ENCODE data around the gene RAPSN.

RAPSN gene

GRCh38 chr11:47466201-47466600, 17.3 kb upstream of the RAPSN start:
- Histone ChIP-seq H3K4me3 (ENCODE audit: low read depth, low read length) (no peak overlapping the region), H3K4me2 (ENCODE audit: low read length) (no peak overlapping the region), H3K9me3 (ENCODE audit: insufficient read depth, low read depth, low read length) (peaks cover 3% of the 10 kb centered on the region), H3K4me1 (ENCODE audit: control insufficient read depth in 1 of 2, insufficient read depth in 2 of 2, low read length in 2 of 2) (no peaks in the 10 kb centered on the region), H3K27me3 (ENCODE audit: insufficient read depth, low read length) (no peaks in the 10 kb centered on the region), H4K8ac (ENCODE audit: low read depth, low read length) (no peak overlapping the region), H3K79me1 (ENCODE audit: low read length) (no peaks in the 10 kb centered on the region), H3K23ac (ENCODE audit: low read length) (no peak overlapping the region), H3K18ac (ENCODE audit: low read length) (no peak overlapping the region), H3K14ac (ENCODE audit: low read length) (no peak overlapping the region), H2AK5ac (ENCODE audit: low read length) (no peak overlapping the region), H3K27ac (ENCODE audit: low read depth, low read length) (no peak overlapping the region), H3K36me3 (ENCODE audit: control insufficient read depth in 1 of 2, insufficient read depth in 2 of 2, low read length in 2 of 2) (peaks cover 32 to 48% of the 10 kb centered on the region in 2 experiments), H4K12ac (ENCODE audit: low read depth, low read length) (no peak overlapping the region), H3K9ac (ENCODE audit: low read length) (no peak overlapping the region), H2BK5ac (ENCODE audit: low read depth, low read length, poor library complexity) (no peak overlapping the region), H2BK12ac (ENCODE audit: low read length) (no peak overlapping the region), H2AFZ (ENCODE audit: insufficient read depth, low read length, poor library complexity) (no peak overlapping the region), H4K91ac (ENCODE audit: low read depth, low read length) (no peak overlapping the region), H3K4ac (ENCODE audit: low read depth, low read length) (no peak overlapping the region), H3K79me2 (ENCODE audit: control insufficient read depth, insufficient read depth, low read length, poor library complexity) (no peaks in the 10 kb centered on the region), H2BK120ac (ENCODE audit: insufficient read depth, low read length, poor library complexity) (no peak overlapping the region)
- no CpG with 5 or more reads among the region's 5 CpGs for WGBS (ENCODE audit: extremely low coverage, insufficient coverage, insufficient read length)
- DNase-seq = no peak

GRCh38 chr11:47464483-47464882, 15.5 kb upstream of the RAPSN start:
- no peak overlapping the region for H2AFZ ChIP-seq (ENCODE audit: insufficient read depth, low read length, poor library complexity)
- H3K9me3 ChIP-seq (ENCODE audit: insufficient read depth, low read depth, low read length) = no peaks in the 10 kb centered on the region
- no peak overlapping the region for H2AK5ac ChIP-seq (ENCODE audit: low read length)
- no peak overlapping the region for H3K9ac ChIP-seq (ENCODE audit: low read length)
- no peak overlapping the region for H4K8ac ChIP-seq (ENCODE audit: low read depth, low read length)
- DNase-seq = no peak
- no peak overlapping the region for H3K14ac ChIP-seq (ENCODE audit: low read length)
- WGBS (ENCODE audit: extremely low coverage, insufficient coverage, insufficient read length) = no CpG with 5 or more reads among the region's 5 CpGs
- no peaks in the 10 kb centered on the region for H3K4me1 ChIP-seq (ENCODE audit: control insufficient read depth in 1 of 2, insufficient read depth in 2 of 2, low read length in 2 of 2)
- no peak overlapping the region for H4K91ac ChIP-seq (ENCODE audit: low read depth, low read length)
- H3K36me3 ChIP-seq (ENCODE audit: control insufficient read depth in 1 of 2, insufficient read depth in 2 of 2, low read length in 2 of 2) = peaks cover 23 to 36% of the 10 kb centered on the region in 2 experiments
- H3K4me3 ChIP-seq (ENCODE audit: low read depth, low read length) = no peak overlapping the region
- H2BK5ac ChIP-seq (ENCODE audit: low read depth, low read length, poor library complexity) = no peak overlapping the region
- H3K18ac ChIP-seq (ENCODE audit: low read length) = no peak overlapping the region
- no peak overlapping the region for H2BK120ac ChIP-seq (ENCODE audit: insufficient read depth, low read length, poor library complexity)
- H3K27ac ChIP-seq (ENCODE audit: low read depth, low read length) = no peak overlapping the region
- H3K27me3 ChIP-seq (ENCODE audit: insufficient read depth, low read length) = no peaks in the 10 kb centered on the region
- no peak overlapping the region for H4K12ac ChIP-seq (ENCODE audit: low read depth, low read length)
- no peaks in the 10 kb centered on the region for H3K79me1 ChIP-seq (ENCODE audit: low read length)
- H3K79me2 ChIP-seq (ENCODE audit: control insufficient read depth, insufficient read depth, low read length, poor library complexity) = no peaks in the 10 kb centered on the region
- no peak overlapping the region for H3K4me2 ChIP-seq (ENCODE audit: low read length)
- H3K4ac ChIP-seq (ENCODE audit: low read depth, low read length) = no peak overlapping the region
- no peak overlapping the region for H2BK12ac ChIP-seq (ENCODE audit: low read length)
- H3K23ac ChIP-seq (ENCODE audit: low read length) = no peak overlapping the region

- Histone ChIP-seq H3K27me3 (ENCODE audit: insufficient read depth, low read length) (no peaks in the 10 kb centered on the region), H3K36me3 (ENCODE audit: control insufficient read depth in 1 of 2, insufficient read depth in 2 of 2, low read length in 2 of 2) (peaks cover 15 to 24% of the 10 kb centered on the region in 2 experiments), H2AK5ac (ENCODE audit: low read length) (no peak overlapping the region), H4K12ac (ENCODE audit: low read depth, low read length) (no peak overlapping the region), H2AFZ (ENCODE audit: insufficient read depth, low read length, poor library complexity) (no peak overlapping the region), H4K91ac (ENCODE audit: low read depth, low read length) (no peak overlapping the region), H3K4me1 (ENCODE audit: control insufficient read depth in 1 of 2, insufficient read depth in 2 of 2, low read length in 2 of 2) (no peaks in the 10 kb centered on the region), H3K27ac (ENCODE audit: low read depth, low read length) (no peak overlapping the region), H3K4ac (ENCODE audit: low read depth, low read length) (no peak overlapping the region), H3K79me2 (ENCODE audit: control insufficient read depth, insufficient read depth, low read length, poor library complexity) (no peaks in the 10 kb centered on the region), H3K79me1 (ENCODE audit: low read length) (no peaks in the 10 kb centered on the region), H2BK5ac (ENCODE audit: low read depth, low read length, poor library complexity) (no peak overlapping the region), H3K14ac (ENCODE audit: low read length) (no peak overlapping the region), H2BK12ac (ENCODE audit: low read length) (no peak overlapping the region), H3K4me2 (ENCODE audit: low read length) (no peak overlapping the region), H3K9me3 (ENCODE audit: insufficient read depth, low read depth, low read length) (no peaks in the 10 kb centered on the region), H3K23ac (ENCODE audit: low read length) (no peak overlapping the region), H4K8ac (ENCODE audit: low read depth, low read length) (no peak overlapping the region), H3K18ac (ENCODE audit: low read length) (no peak overlapping the region), H2BK120ac (ENCODE audit: insufficient read depth, low read length, poor library complexity) (no peak overlapping the region), H3K9ac (ENCODE audit: low read length) (no peak overlapping the region), H3K4me3 (ENCODE audit: low read depth, low read length) (no peak overlapping the region)
- DNase-seq = no peak
- no CpG with 5 or more reads among the region's 7 CpGs for WGBS (ENCODE audit: extremely low coverage, insufficient coverage, insufficient read length)
Observed at GRCh38 chr11:47461876-47462275, 12.9 kb upstream of the RAPSN start.

GRCh38 chr11:47460571-47461235, 11.8 kb upstream of the RAPSN start:
- Histone ChIP-seq H2BK120ac (ENCODE audit: insufficient read depth, low read length, poor library complexity) (no peak overlapping the region), H3K4me2 (ENCODE audit: low read length) (no peak overlapping the region), H2BK5ac (ENCODE audit: low read depth, low read length, poor library complexity) (no peak overlapping the region), H4K12ac (ENCODE audit: low read depth, low read length) (no peak overlapping the region), H3K36me3 (ENCODE audit: control insufficient read depth in 1 of 2, insufficient read depth in 2 of 2, low read length in 2 of 2) (peaks cover 12 to 24% of the 10 kb centered on the region in 2 experiments), H3K9ac (ENCODE audit: low read length) (no peak overlapping the region), H3K27me3 (ENCODE audit: insufficient read depth, low read length) (no peaks in the 10 kb centered on the region), H3K4me1 (ENCODE audit: control insufficient read depth in 1 of 2, insufficient read depth in 2 of 2, low read length in 2 of 2) (no peaks in the 10 kb centered on the region), H3K79me1 (ENCODE audit: low read length) (no peaks in the 10 kb centered on the region), H3K79me2 (ENCODE audit: control insufficient read depth, insufficient read depth, low read length, poor library complexity) (no peaks in the 10 kb centered on the region), H3K18ac (ENCODE audit: low read length) (no peak overlapping the region), H3K14ac (ENCODE audit: low read length) (no peak overlapping the region), H3K4ac (ENCODE audit: low read depth, low read length) (no peak overlapping the region), H2AK5ac (ENCODE audit: low read length) (no peak overlapping the region), H2AFZ (ENCODE audit: insufficient read depth, low read length, poor library complexity) (no peak overlapping the region), H4K91ac (ENCODE audit: low read depth, low read length) (no peak overlapping the region), H4K8ac (ENCODE audit: low read depth, low read length) (no peak overlapping the region), H3K9me3 (ENCODE audit: insufficient read depth, low read depth, low read length) (no peaks in the 10 kb centered on the region), H3K4me3 (ENCODE audit: low read depth, low read length) (no peak overlapping the region), H3K23ac (ENCODE audit: low read length) (no peak overlapping the region), H3K27ac (ENCODE audit: low read depth, low read length) (no peak overlapping the region), H2BK12ac (ENCODE audit: low read length) (no peak overlapping the region)
- DNase-seq = no peak
- no CpG with 5 or more reads among the region's 2 CpGs for WGBS (ENCODE audit: extremely low coverage, insufficient coverage, insufficient read length)

Measured in trophoblast cell (in vitro differentiated cells and primary cell).